ENCODE measurements around the gene CSTF1.
"Not testable (repeated sequence)": the region's sequence is repeated elsewhere in the genome, so short reads cannot be mapped to it uniquely, and the experiment has no call there.

The CSTF1 gene

GRCh38 chr20:56371977-56372376 is 20.5 kb upstream of the CSTF1 start:
- DNase-seq, result no peak

- DNase-seq, result no peak
These were observed 19.6 kb upstream of the CSTF1 start for GRCh38 chr20:56372850-56373249.

- no peak for DNase-seq
These were observed 18.5 kb upstream of the CSTF1 start for GRCh38 chr20:56373942-56374341.

DNA sequence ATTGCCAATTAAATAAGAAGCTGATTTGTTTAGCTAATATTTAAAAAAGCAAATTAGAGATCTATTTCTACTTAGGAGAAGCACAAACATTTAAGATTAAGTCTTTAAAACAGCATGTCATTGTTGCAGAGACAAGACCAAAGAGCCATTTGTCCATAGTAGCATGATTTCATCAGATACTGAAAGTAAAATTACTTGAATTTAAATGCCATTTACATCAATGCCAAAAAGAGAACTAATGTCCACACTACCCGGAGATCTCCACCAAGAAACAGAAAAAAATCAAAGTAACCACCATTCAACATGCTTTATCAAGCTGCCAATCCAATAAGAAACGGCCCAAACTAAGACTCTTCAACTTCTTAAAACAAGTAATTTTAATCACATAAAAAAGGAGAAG is 16.1 kb upstream of the CSTF1 start:
- DNase-seq, result no peak

- DNase-seq, result no peak
These were observed 14.1 kb upstream of the CSTF1 start for GRCh38 chr20:56378386-56378785.

DNA sequence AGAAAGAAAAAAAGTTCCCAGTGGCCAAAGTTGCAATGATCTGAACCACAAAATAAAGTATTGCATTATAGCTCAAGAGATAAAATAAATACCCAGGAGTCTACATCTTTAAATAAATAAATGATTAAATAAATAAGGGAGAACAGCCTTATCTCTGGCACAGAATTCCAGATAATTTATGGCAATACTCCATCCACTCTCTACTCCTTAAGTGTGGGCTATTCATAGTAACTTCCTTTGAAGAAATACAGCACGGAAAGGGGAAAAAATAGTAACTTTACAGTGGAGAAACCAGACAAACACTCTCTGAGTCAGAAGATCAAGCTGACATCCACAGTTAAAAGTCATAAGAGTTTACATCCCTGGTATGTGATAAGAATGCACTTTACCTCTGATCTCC is 12.1 kb upstream of the CSTF1 start:
- no peak for DNase-seq

DNA sequence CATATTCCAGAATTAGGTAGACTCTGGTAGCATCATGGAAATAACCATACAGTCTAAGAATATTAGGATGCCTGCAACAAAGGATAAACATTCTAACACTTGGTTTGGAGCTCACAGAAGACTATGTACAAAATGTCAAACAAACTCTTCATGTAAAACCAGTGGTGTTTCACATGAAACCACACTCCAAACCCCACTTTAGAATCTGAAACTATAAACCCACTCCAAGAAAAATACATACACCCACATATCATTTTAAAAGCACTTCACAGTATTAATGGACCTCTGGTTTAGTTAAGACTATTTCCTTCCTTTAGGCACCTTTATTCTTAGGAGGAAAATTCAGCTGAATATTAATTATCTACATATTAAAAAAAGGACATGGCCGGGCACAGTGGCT is 10.9 kb upstream of the CSTF1 start:
- DNase-seq, result no peak

DNA sequence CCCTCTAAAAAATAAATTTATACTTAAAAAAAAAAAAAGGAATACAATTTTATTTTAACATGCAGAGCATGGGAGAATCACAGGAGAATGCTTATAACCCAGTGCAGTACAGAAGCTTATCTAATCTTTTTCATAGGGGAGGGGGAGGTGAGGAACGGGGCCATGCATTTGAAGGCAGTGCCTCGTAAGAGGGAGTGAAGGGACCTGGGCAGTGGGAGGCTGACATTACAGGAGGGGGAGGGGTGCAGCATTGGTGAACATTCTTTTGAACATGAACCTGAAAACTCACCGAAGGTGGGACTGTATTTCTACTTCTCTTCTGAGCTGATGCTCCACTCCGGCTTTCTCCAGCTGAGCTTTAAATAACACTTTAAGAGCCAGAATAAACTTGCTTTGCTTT is 9.7 kb upstream of the CSTF1 start:
- DNase-seq, result no peak

DNA sequence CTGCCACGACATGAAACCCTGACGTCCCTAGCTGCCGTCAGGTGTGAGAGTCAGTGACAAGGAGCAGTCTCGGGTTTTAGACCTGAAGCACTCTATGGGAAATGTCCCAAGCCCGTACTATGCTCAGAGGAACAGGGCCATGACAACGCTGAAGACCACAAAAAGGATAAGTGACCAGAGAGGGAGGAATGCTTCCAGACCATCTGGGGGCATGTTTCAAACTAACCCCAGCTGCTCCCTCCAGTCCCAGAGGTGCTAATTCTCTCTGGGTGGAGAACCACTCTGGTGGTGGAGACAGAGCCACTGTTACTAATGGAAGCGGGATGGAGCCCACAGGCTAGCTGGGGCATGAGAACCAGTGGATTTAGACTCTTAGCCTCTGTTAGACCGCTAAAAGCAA is 9.1 kb upstream of the CSTF1 start:
- no peak for DNase-seq

DNA sequence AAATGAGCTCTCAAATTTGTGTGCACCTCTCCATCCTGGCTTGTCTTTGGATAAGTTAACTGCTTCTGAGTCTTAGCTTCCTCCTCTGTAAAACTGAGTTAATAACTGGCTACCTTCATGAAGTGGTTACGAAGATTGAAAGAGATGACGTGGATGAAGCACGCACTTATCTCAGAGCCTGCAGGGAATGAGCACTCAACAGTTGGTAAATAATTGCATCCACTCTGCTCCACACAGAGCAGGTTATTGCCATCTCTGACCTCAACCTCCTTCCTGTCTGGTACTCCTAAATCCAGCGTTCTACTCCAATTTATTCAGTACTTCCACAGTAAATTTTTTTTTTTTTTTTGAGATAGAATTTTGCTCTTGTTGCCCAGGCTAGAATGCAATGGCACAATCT is 7.3 kb upstream of the CSTF1 start:
- DNase-seq, result no peak

DNA sequence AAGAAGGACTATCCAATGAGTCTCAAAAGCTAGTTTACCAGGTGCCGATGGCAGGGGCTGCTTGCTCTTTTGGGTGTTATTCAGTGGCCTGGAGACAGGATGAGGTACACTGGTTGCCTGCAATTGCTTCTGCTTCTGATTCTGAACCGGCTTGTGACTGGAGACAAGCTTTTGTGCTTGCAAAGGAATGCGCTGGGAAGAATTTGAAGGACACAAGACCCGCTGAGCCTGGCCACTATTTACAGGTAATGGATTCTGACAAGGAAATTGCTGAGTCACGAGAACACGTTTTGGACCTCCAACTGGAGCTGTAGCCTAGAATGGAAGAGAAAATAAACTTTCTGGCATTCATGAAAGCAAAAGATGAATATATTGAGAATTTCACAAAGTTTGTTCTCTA is 6.2 kb upstream of the CSTF1 start:
- DNase-seq, result no peak

- DNase-seq, result no peak
These were observed 3.6 kb upstream of the CSTF1 start for GRCh38 chr20:56388882-56389281.

DNA sequence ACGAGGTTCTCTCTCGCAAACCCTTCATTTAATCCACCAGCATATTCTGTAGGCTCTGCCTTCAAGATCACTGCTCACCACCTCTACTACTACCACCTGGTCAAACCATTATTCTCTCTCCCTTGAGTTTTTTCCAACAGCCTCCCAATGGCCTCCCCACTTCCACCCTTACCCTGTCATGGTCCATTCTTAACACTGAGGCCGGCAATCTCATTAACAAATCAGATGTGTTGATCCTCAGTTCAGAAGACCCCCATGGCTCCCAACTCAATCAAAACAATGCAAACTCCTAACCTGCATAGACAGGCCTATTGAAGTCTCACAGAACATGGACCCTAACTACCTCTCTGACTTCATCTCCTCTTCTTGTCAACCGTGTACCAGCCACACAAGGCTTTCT is 2.6 kb upstream of the CSTF1 start:
- no peak for DNase-seq

DNA sequence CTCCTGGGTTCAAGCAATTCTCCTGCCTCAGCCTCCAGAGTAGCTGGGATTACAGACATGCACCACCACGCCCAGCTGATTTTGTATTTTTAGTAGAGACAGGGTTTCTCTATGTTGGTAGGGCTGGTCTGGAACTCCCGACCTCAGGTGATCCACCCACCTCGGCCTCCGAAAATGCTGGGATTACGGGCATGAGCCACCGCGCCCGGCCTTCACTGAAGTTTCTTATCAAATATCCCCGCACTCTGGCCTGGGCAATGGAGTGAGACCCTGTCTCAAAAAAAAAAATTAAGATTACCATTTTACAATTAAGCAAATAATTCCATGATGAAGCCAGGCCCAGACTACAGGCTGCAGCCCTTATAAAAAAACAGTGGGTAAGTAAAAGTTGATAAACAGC is 2.0 kb upstream of the CSTF1 start:
- DNase-seq, result not testable (repeated sequence)

GRCh38 chr20:56391037-56391436 is 1.4 kb upstream of the CSTF1 start:
- no peak for DNase-seq

- DNase-seq, result no peak
These were observed 781 bp upstream of the CSTF1 start for GRCh38 chr20:56391596-56392131.

- no peak for DNase-seq
These were observed 537 bp downstream of the CSTF1 start for GRCh38 chr20:56392881-56393482.

DNA sequence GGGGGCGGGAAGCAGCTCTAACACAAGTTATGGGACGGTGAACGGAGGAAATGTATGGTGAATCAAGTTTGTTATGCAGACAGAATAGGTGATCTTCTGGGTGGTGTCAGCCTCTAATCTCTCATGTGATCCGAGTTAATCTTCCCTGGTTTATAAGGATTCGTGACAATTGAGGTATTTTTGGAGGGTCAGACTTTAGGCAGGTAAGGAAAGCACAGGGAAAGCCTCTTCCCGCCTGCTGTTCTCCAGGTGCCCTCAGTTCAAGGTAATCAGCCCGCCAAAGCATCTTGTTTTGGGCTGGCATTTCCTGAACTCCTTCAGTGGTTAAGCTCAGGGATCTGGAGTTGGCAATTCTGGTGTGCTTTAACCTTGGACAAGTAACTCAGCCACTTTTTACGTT is 1.2 kb downstream of the CSTF1 start:
- DNase-seq, result no peak

- DNase-seq, result no peak
These were observed 2.7 kb downstream of the CSTF1 start for GRCh38 chr20:56395166-56395565.

- peak; percentile 55 for DNase-seq
These were observed 7.7 kb downstream of the CSTF1 start for GRCh38 chr20:56400001-56400640.

GRCh38 chr20:56403465-56403864 is 11.0 kb downstream of the CSTF1 start:
- DNase-seq, result no peak

GRCh38 chr20:56405356-56405755 is 12.9 kb downstream of the CSTF1 start:
- not testable (repeated sequence) for DNase-seq

DNA sequence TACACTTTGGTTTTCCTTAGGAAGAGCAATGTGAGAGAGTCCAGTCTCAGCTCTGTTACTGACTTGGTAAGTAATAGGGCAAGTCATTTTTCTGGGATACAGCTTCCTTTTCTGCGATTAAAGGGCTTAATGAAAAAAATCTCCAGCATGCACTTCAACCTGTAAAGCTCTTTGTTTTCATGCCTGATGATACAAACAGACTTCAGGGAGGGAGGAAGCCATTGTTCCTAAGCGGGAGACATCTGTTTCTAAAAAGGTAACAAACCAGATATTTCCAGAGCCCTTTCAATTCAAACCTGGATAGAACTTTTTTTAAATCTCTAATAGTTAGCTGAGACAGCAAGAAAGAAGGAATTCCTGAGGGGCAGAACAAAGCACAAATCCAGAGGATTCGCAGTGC is 14.5 kb downstream of the CSTF1 start:
- no peak for DNase-seq

- no peak for DNase-seq
These were observed 17.1 kb downstream of the CSTF1 start for GRCh38 chr20:56409521-56409920.

DNA sequence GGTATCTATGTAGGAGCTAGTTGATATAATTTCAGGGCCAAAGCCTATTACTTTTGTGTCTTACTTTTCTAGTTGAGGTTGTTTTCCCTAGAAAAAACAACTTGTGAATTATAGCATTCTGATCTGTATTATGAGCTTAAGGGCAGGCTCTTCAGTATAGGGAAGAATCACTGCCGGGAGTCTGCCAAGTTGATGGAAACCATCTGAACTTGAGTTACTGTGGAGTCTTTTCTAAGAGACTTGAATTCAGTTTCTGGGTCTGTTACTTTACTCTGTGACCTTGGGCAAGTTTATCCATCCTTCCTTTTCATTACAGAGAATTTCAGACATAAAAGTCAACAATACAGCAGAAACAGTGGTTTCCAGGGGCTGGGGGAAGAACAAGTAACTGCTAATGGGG is 17.5 kb downstream of the CSTF1 start:
- no peak for DNase-seq
